IPS-18a (cell line): Measurements from ENCODE around the gene IRF9.

Source experiments
- H3K27ac ChIP-seq: one replicate; pipeline ENCODE4 v1.5.1; 2013; ENCODE audit warnings: low read length
- H3K27me3 ChIP-seq: one replicate; pipeline ENCODE4 v1.6.1; 2013; ENCODE audit warnings: mild to moderate bottlenecking, low read length; ENCODE audit not compliant: control insufficient read depth, insufficient read depth
- H3K36me3 ChIP-seq: one replicate; pipeline ENCODE4 v1.6.1; 2013; ENCODE audit warnings: low read depth, low read length; ENCODE audit not compliant: control insufficient read depth
- H3K4me1 ChIP-seq: one replicate; pipeline ENCODE4 v1.6.1; 2013; ENCODE audit warnings: low read depth, low read length; ENCODE audit not compliant: control insufficient read depth
- H3K4me3 ChIP-seq: one replicate; pipeline ENCODE4 v1.5.1; 2013; ENCODE audit warnings: low read length
- H3K9ac ChIP-seq: one replicate; pipeline ENCODE4 v1.6.1; 2013; ENCODE audit warnings: mild to moderate bottlenecking, low read length, moderate library complexity
- H3K9me3 ChIP-seq: one replicate; pipeline ENCODE4 v1.6.1; 2013; ENCODE audit warnings: low read depth, low read length; ENCODE audit not compliant: control insufficient read depth

The IRF9 gene

DNA sequence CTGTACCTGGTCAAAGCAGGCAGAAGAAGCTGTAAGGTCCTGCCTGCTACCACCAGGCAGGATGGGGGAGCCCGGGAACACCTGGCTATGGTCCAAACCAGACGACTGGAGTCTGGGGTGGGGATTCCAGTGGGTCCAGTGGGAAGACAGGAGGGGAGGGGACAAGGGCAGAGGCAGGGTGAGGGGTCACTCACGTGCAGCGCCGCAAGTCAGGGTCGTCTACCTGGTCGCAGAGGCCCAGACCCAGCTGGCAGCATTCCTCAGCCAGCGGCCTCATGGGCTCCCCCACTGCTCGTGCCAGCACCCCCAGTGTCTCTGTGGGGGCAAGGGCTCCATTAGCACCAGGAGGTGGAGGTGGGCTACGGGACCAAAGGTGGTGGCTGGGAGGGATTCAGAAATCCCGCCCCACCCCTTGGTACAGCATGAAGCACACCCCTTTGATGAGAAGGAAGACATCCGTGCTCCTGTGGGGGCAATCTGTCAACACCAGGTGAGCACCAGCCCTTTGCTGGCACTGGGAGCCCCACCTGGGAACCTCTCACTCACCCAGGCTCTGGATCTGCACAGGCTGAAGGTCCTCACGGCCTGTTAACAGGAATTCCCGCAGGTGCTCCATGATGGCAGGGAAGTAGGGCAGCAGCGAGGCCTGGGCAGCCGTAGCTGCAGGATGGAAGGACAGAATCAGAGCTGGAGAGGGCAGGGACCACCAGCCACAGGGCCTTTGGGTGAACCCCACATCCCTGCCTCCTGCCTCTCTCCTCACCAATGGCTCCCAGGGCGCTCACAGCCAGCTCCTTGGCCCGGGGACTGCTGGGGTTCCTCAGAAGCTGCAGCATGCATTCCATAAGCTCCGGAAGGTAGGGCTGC lies 23.3 kb downstream of the IRF9 start:
- no peak overlapping the region for H3K9ac ChIP-seq
- no peaks in the 10 kb centered on the region for H3K27me3 ChIP-seq
- H3K9me3 ChIP-seq: no peaks in the 10 kb centered on the region
- H3K36me3 ChIP-seq: peaks cover 77% of the 10 kb centered on the region
- peaks cover 6% of the 10 kb centered on the region for H3K4me1 ChIP-seq
- H3K4me3 ChIP-seq: no peak overlapping the region
- no peak overlapping the region for H3K27ac ChIP-seq

DNA sequence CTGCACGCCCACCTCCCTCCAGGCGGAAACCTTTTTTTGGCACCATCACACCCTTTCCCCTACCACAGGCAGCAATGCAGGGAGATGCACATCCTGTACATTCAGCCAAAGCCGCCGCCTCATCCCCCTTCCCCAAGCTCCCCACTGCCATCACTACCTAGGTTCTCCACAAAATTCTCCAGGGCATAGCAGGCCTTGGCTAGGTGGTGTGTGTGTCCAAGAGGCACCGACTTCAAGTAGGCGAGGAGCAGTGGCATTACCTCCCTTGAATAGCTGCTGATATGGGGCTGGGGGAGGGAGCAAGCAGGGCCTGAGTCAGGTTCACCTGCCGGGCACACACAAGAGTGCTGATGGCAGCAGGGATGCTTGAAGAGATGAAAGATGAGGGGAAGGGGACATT lies 24.0 kb downstream of the IRF9 start:
- Histone ChIP-seq H3K27ac (no peak overlapping the region), H3K9ac (no peak overlapping the region), H3K27me3 (no peaks in the 10 kb centered on the region), H3K9me3 (no peaks in the 10 kb centered on the region), H3K4me1 (peaks cover 6% of the 10 kb centered on the region), H3K4me3 (no peak overlapping the region), H3K36me3 (peaks cover 71% of the 10 kb centered on the region)

DNA sequence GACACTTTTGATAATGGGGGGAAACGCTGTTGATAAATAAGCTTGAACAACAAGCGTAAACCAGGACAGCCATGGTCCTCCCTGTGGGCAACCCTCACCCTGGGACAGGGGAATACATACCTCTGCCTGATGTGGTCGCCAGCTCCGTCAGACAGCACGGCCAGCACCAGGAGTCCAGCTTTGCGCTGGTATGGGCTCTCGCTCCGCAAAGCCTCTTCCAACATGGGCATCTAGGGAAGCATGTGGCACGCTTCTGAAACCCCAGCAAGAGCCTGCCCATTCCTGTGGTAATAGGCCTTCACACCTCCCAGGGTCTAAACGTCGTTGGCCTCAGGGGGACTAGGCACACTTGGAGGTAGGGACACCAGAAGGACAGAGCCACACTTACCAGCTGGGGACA lies 24.7 kb downstream of the IRF9 start:
- Histone ChIP-seq H3K4me1 (peaks cover 6% of the 10 kb centered on the region), H3K4me3 (no peak overlapping the region), H3K27me3 (no peaks in the 10 kb centered on the region), H3K9me3 (no peaks in the 10 kb centered on the region), H3K9ac (no peak overlapping the region), H3K36me3 (peaks cover 65% of the 10 kb centered on the region), H3K27ac (no peak overlapping the region)

DNA sequence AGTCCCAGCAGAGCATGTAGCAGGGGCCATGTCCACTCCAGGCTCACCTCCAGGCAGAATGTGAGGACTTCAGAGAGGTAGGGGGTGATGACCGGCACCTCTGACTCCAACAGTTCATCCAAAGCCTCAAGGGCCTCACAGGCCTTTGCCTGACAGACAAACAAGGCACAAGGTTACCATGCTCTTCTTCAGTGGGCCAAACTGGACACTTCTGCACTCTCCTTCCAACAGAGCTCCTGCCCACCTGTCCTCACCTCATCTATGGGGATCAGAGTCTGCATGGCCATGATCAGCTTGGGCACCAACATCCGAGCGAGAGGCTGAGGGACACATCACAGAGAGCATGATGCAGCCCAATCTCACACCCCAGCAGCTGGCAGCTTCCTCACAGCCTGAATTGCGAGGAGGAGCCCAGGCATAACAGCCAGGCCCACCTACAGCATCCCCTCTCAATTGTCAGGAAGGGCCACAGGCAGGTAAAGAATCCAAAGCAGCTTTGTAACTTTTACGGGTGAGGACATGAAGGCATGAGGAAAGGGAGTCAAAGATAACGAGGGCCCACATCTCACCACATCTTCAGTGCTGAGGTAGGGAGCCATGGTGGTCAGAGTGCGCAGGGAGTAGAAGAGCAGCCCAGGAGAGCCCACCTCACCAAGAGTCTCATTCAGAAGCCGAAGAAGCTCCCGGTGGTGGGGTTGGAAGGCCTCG lies 25.9 kb downstream of the IRF9 start:
- H3K27ac ChIP-seq: no peak overlapping the region
- H3K9me3 ChIP-seq: no peaks in the 10 kb centered on the region
- H3K4me3 ChIP-seq: no peak overlapping the region
- H3K36me3 ChIP-seq: peaks cover 58% of the 10 kb centered on the region
- no peaks in the 10 kb centered on the region for H3K27me3 ChIP-seq
- H3K4me1 ChIP-seq: peaks cover 6% of the 10 kb centered on the region
- H3K9ac ChIP-seq: no peak overlapping the region

DNA sequence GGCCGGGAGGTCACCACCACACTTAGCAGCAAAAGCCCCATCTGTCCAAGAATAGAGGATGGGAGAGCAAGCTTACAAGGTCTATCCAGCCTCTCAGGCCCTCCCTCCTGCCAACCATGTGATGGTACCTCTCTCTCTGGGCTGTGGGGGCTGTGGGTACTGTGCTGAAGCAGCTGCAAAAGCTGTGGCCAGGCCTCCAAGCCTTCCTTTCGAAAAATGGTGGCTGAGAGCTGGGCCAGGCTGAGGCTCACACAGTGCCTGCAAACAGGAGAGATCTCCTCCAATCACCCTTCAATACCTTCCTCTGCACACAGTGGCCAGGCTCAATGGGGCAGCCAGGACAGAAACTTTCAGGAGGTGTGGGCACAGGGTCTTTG lies 26.5 kb downstream of the IRF9 start:
- peaks cover 58% of the 10 kb centered on the region for H3K36me3 ChIP-seq

DNA sequence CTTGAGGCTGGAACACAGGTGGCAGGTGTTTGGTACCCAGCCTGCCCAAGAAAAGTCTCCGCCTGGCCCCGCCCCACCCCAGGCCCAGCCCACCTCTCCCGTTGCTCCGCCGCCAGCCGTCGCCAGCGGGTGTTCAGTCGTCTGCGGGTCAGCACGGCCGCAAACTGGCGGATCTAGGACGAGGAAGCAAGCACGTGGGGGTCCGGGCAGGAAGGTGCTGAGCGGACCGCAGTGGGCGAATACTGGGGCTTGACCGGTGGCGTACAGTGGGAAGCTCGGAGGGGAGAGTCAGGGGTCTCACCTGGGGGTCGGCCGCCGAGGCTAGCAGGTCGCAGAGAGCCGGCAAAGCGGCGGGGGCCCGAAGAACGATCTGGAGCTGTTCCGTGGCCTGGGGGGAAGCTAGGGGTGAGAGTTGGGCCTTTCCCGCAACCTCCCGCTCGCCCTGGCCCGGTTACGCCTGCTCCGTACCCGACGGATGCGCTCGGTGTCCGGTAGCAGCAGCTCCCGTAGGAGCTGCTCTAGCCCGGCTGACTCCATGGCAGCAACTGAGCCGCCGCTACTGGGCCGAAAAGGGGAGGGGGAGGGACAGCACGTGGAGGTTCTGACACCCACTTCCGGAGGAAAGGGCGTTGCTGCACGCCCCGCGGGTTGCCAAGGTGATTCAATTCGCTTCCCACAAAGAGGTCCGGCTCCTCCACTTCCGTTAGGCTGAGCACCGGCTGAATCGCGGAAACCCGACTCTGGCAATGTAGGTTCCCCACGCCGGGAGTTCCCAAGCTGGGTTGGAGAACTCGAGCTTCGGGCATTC lies 27.4 kb downstream of the IRF9 start, which contains the start of gene IPO4:
Gene IPO4 (minus strand): TSS at position 566 of the 808 bp plus-strand sequence. CDS start 29 bp downstream, at position 537.
- Histone ChIP-seq H3K4me1 (peaks cover 6% of the 10 kb centered on the region), H3K9me3 (no peaks in the 10 kb centered on the region), H3K36me3 (peaks cover 53% of the 10 kb centered on the region), H3K27me3 (no peaks in the 10 kb centered on the region), H3K4me3 (peak within 1 kb of the TSS; percentile 87), H3K9ac (peak within 1 kb of the TSS; percentile 77), H3K27ac (peak within 1 kb of the TSS; percentile 37)

More for the DNA sequence above, 26.5 kb downstream of the IRF9 start:
- no peak overlapping the region for H3K9ac ChIP-seq
- H3K27ac ChIP-seq: no peak overlapping the region
- H3K4me1 ChIP-seq: peaks cover 6% of the 10 kb centered on the region
- no peaks in the 10 kb centered on the region for H3K9me3 ChIP-seq
- peak overlapping the region; percentile 87 for H3K4me3 ChIP-seq
- no peaks in the 10 kb centered on the region for H3K27me3 ChIP-seq

DNA sequence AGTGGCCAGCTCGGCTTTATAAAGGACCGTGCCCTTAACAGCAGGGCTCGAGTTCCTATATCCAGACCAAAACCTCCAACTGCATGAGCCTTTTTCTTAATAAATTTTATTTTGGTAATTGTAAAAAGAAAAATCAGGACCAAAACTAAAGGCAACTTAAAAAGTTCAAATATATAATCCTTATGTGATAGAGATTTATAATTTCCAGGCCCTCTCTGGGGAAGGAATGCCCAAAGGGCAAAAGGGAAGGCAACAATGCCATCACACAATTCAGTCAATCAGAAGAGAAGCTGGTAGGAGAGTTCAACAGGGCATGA lies 28.0 kb downstream of the IRF9 start:
- Histone ChIP-seq H3K9me3 (no peaks in the 10 kb centered on the region), H3K27me3 (no peaks in the 10 kb centered on the region), H3K27ac (no peak overlapping the region), H3K9ac (peak overlapping the region; percentile 33), H3K4me3 (peak overlapping the region; percentile 87), H3K4me1 (peaks cover 6% of the 10 kb centered on the region), H3K36me3 (peaks cover 49% of the 10 kb centered on the region)

DNA sequence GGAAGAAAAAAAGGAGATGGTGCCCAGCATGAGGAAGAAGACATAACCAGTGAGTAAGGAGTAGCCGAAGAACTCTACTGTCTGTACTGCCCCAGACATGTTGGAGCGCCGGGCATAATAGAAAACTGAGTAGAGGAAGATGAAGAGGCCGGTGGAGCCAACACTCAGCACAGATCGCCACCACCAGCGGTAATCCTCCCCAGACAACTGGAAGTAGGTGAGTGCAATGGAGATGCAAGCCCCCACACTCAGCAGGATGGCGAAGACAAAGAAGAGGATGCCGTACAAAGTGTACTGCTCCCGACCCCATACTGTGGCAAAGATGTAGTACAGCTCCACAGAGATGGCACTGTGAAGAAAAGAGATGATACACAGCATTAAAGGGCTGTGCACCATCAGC lies 28.4 kb downstream of the IRF9 start:
- Histone ChIP-seq H3K9ac (no peak overlapping the region), H3K4me1 (peaks cover 6% of the 10 kb centered on the region), H3K27me3 (no peaks in the 10 kb centered on the region), H3K27ac (no peak overlapping the region), H3K4me3 (peak overlapping the region; percentile 87), H3K36me3 (peaks cover 45% of the 10 kb centered on the region), H3K9me3 (no peaks in the 10 kb centered on the region)

DNA sequence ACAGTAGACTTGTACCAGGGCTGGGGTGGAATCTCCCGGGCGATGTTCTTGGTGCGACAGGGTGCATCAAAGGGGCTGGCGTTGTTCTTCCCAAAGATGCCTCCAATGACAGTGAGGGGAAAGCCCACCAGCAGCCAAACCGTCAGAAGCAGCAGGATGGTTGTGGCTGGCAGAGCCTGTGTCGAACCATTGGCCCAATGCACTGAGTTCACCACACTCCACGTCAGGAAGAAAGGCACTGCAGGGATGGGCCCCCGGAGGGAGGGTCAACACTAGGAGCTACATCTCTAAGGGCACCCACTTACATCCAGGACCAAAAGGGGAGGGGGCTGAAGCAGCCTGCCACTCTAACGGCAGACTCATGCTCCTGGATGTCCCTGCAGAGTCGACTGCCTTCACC lies 29.4 kb downstream of the IRF9 start:
- Histone ChIP-seq H3K9ac (no peak overlapping the region), H3K9me3 (no peaks in the 10 kb centered on the region), H3K4me1 (peaks cover 6% of the 10 kb centered on the region), H3K36me3 (peaks cover 35% of the 10 kb centered on the region), H3K27me3 (no peaks in the 10 kb centered on the region), H3K27ac (no peak overlapping the region), H3K4me3 (no peak overlapping the region)

DNA sequence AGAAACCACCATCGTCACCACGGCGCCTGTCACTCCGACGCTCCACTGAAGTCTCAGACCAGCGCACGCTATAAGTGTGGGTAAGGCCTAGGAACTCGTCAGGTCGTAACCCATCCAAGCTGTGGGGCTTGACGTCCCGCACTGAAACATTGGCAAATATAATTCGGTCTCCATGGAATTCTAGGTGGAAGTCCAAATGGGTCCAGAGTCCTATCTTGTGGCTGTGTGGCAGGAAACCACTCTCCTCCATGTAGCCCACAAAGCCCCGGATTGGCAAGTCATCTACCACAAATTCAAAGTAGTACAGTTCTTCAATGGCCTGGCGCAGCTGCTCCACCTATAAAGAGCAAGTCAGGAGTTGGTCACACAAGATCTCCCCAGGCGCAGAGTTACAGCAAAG lies 31.9 kb downstream of the IRF9 start:
- Histone ChIP-seq H3K4me1 (peaks cover under 1% of the 10 kb centered on the region), H3K9ac (no peak overlapping the region), H3K36me3 (peaks cover 17% of the 10 kb centered on the region), H3K27me3 (no peaks in the 10 kb centered on the region), H3K9me3 (no peaks in the 10 kb centered on the region), H3K4me3 (no peak overlapping the region), H3K27ac (no peak overlapping the region)

DNA sequence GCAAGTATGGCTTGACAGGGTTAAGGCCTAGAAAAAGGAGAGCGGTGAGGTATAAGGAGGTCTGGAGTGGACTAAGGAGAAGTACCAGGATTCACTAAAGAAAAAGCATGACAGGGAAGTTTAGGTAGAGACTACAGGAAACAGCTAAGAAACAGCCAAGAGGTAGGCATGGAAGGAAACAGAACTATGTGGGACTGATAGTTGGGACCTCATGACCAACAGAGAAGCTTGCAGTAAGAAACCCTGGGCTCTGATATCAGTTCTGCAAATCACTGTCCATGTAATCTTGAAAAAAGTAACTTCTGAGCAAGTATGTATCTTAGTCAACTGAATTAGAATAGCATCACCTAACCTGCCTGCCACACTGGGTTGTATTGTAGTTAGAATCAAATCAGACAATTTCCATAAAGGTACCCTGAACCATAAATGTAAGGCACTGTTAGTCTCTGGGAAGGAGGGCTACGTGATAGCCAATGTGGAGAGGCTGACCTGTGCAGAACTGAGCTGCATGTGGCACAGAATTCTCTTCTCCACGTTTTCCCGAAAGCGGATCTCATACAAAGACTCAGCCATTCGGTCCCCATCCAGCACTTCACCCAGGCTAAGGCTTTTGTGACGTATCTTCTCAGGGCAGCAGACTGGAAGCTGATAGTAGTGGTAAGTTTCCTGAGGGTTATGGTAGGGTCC lies 33.3 kb downstream of the IRF9 start:
- peaks cover 17% of the 10 kb centered on the region for H3K36me3 ChIP-seq
- H3K9me3 ChIP-seq: no peaks in the 10 kb centered on the region
- H3K9ac ChIP-seq: no peak overlapping the region
- H3K27ac ChIP-seq: no peak overlapping the region
- H3K4me3 ChIP-seq: peak overlapping the region; percentile 90
- no peaks in the 10 kb centered on the region for H3K27me3 ChIP-seq
- no peaks in the 10 kb centered on the region for H3K4me1 ChIP-seq
